ENCODE measurements around the gene RSPH9.
A peak's percentile ranks its signal among the peaks of the same experiment; 100 is the strongest.

Gene RSPH9

GRCh38 chr6:43644940-43645612 lies at the start of gene RSPH9:
TSS of gene RSPH9 (plus strand) at chr6:43645036. CDS start at chr6:43645099, 63 bp downstream.
- peak; percentile 49 for DNase-seq (ENCODE audit: low read depth)

GRCh38 chr6:43600595-43600994 lies 44.2 kb upstream of the RSPH9 start:
- no peak for DNase-seq (ENCODE audit: low read depth)

DNA sequence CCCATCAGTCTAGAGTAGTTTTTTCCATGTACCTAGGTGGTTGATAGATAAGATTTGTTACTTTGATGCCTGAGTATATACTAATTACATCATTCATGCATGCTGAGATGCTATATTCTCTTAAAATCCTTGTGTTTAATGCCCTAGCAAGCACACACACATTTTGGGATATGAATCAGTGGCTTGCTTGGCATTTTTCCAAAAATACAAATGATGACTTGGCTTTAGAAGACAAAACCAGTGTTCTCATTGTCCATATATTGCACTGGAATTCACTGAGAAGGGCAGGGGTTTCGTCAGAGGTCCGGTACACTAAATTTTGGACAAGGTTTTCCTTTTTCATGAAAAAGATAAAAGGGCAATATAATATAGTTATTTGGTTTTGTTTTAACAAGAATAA lies 40.7 kb upstream of the RSPH9 start:
- no peak for DNase-seq (ENCODE audit: low read depth)

DNA sequence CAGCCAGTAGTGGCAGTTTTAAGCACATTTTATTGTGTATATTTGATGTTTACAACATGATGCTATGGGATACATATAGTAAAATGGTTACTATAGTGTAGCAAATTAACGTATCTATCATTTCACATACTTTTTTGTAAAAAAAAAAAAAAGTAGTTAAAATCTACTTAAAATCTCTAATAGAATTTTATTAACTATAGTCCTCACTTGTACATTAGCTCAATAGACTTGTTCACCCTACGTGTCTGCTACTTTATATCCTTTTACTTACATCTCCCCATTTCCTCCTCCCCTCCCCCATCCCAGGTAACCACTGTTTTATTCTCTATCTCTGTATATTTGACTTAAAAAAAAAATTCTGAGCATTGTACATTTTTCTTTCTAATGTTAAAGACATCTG lies 38.8 kb upstream of the RSPH9 start:
- DNase-seq (ENCODE audit: low read depth): no peak

- peak; percentile 14 for DNase-seq (ENCODE audit: low read depth)
Measured at GRCh38 chr6:43608310-43608763, 36.5 kb upstream of the RSPH9 start.

- no peak for DNase-seq (ENCODE audit: low read depth)
Measured at GRCh38 chr6:43608807-43609206, 36.0 kb upstream of the RSPH9 start.

- no peak for DNase-seq (ENCODE audit: low read depth)
Measured at GRCh38 chr6:43609402-43609801, 35.4 kb upstream of the RSPH9 start.

DNA sequence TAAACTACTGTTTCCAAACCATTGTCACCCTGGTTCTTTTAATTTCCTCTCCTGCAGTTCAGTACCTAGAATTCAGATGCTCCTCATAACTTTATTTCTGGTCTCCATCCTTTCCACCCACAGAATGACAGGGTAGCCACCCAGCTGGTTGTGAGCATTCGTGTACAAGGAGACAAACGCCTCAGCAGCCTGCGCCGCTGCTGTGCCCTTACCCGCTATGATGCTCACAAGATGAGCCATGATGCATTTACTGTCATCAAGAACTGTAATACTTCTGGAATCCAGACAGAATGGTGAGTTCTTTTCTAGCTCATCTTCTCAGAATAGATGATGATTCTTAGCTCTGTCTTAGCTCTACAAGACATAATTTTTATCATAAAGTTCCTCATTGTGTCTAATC lies 34.4 kb upstream of the RSPH9 start:
- DNase-seq (ENCODE audit: low read depth): no peak

GRCh38 chr6:43613721-43614395 lies 31.0 kb upstream of the RSPH9 start:
- no peak for DNase-seq (ENCODE audit: low read depth)

DNA sequence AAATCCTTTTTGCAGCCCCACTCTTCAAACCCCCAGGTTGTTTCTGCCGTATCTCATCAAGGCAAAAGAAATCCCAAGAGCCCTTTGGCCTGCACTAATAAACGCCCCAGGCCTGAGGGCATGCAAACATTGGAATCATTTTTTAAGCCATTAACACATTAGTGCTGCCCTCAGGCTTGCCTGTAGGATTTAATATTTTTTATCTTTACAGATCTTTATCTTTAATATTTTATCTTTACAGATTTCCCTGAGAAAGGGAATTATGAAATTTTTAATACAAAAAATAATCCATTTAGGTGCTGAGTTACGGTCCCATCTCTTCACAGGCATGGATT lies 30.5 kb upstream of the RSPH9 start:
- no peak for DNase-seq (ENCODE audit: low read depth)

- no peak for DNase-seq (ENCODE audit: low read depth)
Measured at GRCh38 chr6:43616725-43617472, 27.9 kb upstream of the RSPH9 start.

GRCh38 chr6:43621078-43621835 lies 23.6 kb upstream of the RSPH9 start:
- DNase-seq (ENCODE audit: low read depth): no peak

- DNase-seq (ENCODE audit: low read depth): no peak
Measured at GRCh38 chr6:43621836-43622180, 23.0 kb upstream of the RSPH9 start.

DNA sequence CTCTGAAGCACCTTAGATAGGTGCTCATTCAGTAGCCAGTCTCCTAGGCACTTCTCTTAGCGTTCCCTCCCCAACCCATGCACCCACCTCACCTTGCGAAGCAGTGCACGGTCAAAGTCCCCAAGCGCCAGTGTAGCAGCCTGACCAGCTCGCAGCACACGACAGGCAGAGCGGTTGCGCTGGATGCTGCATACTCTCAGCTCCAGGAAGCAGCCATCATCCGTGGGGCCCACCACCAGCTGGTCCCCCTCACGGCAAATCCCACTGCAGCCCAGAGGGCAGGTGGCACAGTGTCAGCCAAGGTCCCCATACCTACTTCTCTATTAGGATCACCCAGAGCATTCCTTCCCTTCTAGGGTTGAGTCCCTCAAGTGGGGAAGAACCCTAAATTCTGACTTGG lies 22.3 kb upstream of the RSPH9 start:
- DNase-seq (ENCODE audit: low read depth): no peak

- no peak for DNase-seq (ENCODE audit: low read depth)
Measured at GRCh38 chr6:43623880-43624785, 20.7 kb upstream of the RSPH9 start.

DNA sequence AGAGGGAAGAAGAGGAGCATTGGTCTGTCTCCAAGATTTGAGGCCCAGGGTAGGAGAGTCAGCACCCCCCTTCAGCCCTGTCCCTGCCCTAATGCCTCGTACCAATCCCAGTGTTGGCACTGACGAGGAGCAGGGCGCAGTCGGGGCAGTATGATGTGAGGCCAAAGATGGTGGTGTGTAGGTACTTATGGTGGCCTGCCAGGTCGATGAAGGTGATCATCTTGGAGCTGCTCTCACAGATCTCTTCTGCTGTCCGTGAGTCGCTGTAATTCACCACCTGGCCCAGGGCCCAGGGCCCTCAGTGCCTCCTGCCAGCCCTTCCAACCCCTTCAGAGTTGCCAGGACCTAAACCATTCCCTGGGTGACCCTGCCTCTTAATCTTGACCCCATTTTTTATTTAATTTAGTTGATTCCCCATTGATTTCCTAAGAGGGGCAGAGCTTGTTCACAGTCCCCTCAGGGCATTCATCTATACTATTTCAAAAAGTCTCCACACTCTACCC lies 20.0 kb upstream of the RSPH9 start:
- DNase-seq (ENCODE audit: low read depth): no peak

DNA sequence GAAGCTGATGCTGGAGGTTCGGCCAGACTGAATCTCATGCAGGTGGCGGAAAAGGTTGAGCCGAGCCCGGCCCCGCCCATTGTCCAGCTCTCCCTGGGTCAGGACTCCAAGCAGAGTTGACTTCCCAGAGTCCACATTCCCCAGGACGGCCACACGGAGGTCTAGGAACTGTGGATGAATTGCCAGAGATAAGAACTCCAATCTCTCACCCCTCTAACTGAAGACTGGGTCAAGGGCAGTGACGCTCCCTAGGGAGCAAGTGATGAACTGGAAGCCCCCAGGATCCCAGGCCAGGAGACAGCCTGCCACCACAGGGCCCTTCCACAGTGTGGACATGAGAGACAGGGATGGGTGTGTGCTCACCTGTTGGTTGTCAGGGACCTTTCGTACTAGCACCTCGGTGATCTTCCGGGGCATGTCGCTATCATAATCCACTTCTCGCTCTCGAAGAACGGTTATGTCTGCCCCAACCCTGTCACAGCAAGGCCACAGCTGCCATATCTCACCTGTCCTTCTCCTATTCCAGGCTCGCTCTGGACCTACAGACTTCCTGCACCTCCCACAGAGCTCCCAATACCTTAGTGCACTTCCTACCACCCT lies 19.3 kb upstream of the RSPH9 start:
- no peak for DNase-seq (ENCODE audit: low read depth)

DNA sequence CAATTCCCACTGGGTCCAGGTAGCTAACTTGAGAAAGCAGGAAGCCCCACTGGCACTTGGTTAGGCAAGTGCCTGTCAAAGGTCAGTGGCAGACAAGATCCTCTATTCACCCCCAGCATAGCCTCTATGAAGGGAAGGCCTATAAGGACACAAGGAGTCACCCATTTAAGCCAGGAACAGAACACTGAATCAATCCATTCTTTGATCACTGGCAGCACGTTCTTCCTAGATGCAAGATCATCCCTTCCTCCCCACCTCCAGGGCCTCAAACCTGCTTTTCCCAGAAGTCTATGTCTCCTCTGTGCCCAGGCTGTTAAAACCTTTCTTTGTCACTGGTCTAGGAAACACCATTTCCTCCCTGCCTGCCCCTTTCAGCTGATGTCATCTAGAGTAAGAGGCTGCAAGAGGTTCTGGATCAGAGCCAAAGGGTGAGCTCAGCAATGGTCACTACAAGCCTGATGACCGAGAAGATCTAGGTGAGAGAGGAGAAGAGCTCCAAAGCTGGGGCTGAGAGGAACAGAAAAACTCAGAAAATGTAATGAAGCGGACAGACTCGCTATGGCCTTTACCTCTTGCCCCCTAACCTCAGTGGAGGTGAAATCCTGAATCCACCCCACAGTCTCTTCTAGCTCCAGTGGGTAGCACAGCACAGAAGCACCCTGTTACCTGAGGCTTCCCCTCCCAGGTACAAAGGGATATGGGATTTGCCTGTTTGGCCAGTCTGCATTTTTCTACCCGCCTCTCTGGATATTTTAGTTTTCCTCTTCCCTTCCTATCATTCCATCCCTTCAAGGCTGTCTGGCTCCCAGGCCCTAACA lies 17.6 kb upstream of the RSPH9 start:
- no peak for DNase-seq (ENCODE audit: low read depth)

DNA sequence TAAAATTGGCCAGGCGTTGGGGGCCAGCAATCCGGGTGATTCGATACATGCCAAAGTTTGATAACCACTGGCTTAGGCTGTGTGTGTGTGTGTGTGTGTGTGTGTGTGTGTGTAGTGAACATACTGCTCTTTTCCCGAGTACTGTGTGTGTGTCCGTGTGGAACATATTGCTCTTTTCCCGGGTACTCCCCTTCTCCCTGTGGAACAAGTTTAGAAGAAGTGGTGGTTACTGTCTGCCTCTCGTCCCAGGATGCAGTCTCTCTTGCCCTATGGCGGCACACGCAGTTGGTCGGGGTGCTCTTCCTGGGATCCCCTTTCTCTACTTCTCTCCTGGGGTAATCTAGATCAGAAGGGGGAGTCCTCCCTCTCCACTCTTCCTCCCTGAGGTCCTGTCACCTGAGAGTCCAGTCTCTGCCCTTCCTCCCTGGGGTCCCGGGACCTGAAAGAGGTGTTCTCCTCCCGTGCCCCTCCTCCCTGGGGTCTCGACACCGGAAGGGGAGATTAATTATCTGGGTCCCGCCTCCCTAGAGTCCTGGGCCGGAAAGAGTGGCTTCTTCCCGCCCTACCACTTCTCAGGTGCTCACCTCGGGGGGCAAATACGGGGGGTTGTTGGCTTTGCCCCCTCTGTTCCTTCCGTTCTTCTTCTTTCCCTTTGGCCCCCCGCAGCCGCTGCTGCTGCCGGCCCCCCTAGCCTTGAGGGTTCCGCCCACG lies 16.3 kb upstream of the RSPH9 start:
- peak; percentile 33 for DNase-seq (ENCODE audit: low read depth)
